NOMO-1 treated with DMSO at 0.1 percent for 48 hours (cell line): ENCODE results near the gene STMND1.
"Not testable (repeated sequence)": the region's sequence is repeated elsewhere in the genome, so short reads cannot be mapped to it uniquely, and the experiment has no call there.

ENCODE experiments used
- DNase-seq: peaks from one replicate; lab custom pipeline; 2025; ENCODE audit not compliant: unreplicated experiment; lab: John Stamatoyannopoulos, UW

Gene STMND1

DNA sequence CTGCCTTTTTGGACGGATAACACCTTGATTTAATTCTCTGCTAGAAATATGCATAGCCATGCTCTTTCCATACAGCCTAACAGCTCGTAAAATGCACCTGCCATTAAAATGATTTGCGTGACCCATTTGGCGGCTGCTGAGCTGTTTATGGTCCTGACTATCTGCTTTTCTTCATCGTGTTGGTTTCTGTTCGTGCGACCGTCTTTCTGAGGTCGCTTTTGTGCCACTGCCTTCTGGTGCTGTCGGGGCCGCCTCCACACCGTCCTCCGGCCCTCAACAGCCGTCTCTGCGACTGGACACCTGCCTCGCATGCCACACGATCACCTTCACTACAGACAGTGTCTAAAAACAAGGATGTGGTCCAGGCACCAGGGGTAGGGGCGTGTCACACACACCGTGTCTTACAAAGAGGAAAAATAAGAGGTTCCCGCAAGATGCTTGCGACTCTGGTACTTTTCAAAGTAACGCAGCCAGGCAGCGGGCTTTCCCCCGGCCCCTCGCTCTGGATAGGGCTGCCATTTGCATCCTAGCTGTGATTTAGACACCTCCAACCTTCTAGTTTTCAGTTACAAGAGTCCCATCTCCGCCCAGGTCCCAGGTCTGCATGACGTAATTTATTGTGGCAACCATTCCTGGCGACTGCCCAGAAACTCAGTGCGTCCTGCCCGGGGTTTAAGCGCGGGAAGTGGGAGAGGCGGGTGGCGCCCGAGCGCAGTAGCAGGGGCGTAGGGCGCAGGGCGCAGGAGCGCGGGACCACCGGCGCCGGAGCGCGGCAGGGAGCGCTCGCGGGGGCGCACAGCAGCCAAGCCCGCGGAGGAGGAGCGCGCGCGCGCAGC, at the start of gene STMND1:
STMND1 (plus strand) TSS at position 629 of the 836 bp plus-strand sequence. CDS start 208 bp downstream, outside the sequence.
- DNase-seq, result peak; percentile 56

GRCh38 chr6:17054647-17055046, 47.2 kb upstream of the STMND1 start:
- DNase-seq, result no peak

- no peak for DNase-seq
These were observed 44.5 kb upstream of the STMND1 start for GRCh38 chr6:17057322-17057721.

- DNase-seq, result no peak
These were observed 43.3 kb upstream of the STMND1 start for GRCh38 chr6:17058550-17058949.

GRCh38 chr6:17059022-17059421, 42.8 kb upstream of the STMND1 start:
- DNase-seq, result no peak

- DNase-seq, result no peak
These were observed 42.0 kb upstream of the STMND1 start for GRCh38 chr6:17059850-17060249.

GRCh38 chr6:17061097-17061496, 40.8 kb upstream of the STMND1 start:
- DNase-seq, result no peak

- DNase-seq, result no peak
These were observed 38.9 kb upstream of the STMND1 start for GRCh38 chr6:17062871-17063440.

GRCh38 chr6:17064975-17065374, 36.9 kb upstream of the STMND1 start:
- no peak for DNase-seq

DNA sequence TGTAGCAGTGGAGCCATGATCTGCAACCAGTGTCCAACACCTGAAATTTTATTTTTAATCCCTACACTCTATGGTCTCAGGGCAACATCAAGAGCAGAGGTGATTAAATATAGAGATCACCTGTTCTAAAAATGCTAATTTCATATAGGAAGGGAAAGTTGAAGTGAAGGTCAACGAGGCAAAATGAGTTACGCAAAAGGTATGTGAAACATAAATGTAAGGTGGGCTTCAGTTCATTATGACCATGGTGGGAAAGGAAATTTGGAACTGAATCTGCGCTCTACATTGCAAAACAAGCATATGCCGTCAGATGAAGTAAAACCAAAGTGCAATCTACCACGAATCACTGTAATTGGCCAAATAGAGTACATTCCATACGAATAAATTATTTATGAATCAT, 35.2 kb upstream of the STMND1 start:
- no peak for DNase-seq

DNA sequence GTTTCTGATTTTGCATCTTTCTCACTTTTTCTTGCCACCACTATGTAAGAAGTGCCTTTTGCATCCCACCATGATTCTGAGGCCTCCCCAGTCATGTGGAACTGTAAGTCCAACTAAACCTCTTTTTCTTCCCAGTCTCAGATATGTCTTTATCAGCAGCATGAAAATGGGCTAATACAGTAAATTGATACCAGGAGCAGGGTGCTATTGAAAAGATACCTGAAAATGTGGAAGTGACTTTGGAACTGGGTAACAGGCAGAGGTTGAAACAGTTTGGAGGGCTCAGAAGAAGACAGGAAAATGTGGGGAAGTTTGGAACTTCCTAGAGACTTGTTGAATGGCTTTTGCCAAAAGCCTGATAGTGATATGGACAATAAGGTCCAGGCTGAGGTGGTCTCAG, 32.9 kb upstream of the STMND1 start:
- not testable (repeated sequence) for DNase-seq

GRCh38 chr6:17070400-17070799, 31.4 kb upstream of the STMND1 start:
- not testable (repeated sequence) for DNase-seq

GRCh38 chr6:17073596-17073995, 28.3 kb upstream of the STMND1 start:
- DNase-seq, result not testable (repeated sequence)

- no peak for DNase-seq
These were observed 20.6 kb upstream of the STMND1 start for GRCh38 chr6:17081273-17081672.

DNA sequence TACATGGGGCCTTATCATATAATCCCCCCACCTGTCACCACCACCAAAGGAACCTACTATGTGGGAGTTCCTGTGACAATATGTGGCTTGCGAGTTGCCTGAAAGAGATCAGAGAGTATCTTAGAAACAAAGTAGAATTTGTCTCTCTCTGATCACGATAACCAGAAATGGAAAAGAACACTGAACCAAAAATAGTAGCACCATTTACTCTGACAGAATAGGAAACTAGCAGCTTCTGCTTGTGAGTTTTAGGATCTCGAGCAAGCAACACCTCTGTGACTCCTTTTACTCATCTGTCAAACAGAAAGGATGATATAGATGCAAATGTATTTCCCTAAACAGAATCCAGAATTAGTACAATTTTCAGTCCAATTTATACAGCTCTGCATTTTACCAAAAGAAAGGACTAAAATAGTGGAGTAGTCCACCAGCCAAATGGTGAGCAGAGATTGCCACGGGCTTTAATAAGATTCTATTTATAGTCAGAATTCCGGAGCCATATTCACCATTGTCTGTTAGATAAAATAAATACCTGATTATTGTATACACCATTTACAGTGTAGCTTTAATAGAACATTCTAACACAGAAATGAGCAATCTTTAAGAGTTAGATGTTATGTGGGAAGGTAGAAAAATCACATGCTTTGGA, 19.9 kb upstream of the STMND1 start:
- no peak for DNase-seq

GRCh38 chr6:17083397-17083796, 18.5 kb upstream of the STMND1 start:
- DNase-seq, result no peak

GRCh38 chr6:17086469-17086868, 15.4 kb upstream of the STMND1 start:
- peak; percentile 43 for DNase-seq

DNA sequence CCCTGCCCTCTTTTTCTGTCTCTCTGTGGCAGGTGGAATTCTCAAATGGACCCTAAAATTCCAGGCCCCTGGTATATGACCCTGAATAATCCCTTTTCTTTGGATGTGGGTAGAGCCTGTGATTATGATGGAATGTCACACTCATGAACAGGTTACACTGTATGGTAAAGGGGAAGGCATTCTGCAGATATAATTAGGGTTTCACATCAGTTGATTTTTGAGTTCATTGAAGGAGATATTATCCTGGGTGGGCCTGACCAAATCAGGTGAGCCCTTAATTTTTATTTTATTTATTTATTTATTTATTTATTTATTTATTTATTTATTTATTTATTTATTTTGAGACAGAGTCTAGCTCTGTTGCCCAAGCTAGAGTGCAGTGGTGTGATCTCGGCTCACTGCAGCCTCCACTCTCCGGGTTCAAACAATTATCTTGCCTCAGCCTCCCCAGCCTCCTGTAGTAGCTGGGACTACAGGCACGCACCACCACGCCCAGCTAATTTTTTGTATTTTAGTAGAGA, 13.7 kb upstream of the STMND1 start:
- DNase-seq, result no peak

DNA sequence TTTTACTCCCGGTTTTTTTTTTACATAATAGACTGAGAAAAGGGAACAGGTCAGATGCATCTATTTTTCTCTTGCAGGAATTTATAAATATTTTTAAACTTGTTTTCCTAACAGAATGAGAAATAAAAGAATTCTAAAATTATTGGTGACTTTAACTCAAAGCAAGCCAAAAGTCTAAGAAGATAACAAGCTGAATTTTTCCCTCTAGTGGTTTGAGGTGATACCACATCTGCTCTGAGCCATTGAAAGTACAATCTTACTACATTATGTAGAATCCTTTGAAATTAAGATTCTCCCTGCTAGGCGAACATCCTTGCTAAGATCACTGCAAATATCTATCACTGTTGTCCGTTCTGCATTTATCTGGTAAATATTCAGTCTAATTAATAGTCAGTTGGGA, 10.7 kb upstream of the STMND1 start:
- no peak for DNase-seq

GRCh38 chr6:17093686-17094085, 8.2 kb upstream of the STMND1 start:
- DNase-seq, result peak; percentile 13

DNA sequence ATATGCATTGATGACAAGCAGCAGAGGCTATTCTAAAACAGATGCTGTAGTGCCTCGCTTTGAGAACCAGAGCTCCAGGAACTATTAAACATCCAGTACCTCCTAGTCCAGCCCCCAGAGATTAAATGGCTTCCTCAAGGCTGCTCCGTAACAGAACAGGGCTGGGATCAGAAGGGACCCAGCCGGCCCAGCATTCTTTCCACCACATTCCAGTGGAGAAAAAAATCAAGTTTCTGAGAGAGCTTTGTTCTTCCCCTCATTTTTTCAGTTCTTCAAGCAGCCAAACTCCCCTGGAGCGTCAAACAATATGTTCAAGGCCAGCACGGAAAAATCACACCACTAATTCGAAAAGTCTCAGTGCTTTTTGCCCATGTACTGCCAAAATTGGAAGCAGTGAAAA, 5.8 kb upstream of the STMND1 start:
- DNase-seq, result no peak

DNA sequence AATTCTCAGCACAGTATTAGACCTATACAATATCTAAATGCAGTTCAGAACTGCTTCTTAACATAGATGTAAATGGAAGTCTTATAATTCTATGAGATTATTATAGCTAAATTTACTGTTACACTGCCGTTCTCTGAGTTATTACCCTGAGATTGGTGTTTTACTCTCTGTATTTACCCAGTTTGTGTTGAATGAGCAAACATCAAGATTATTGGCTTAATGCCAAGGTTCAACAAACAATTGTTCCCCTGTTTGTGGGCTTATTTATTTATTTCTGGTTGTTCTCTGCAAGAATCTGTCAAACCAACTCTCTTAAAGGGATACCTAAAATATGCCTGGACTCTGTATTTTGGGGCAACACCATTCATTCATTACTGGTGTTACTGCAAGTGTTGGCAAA, 5.2 kb upstream of the STMND1 start:
- no peak for DNase-seq
